ENCODE results near the gene OPCML.

GRCh38 chr11:132496341-132496740 lies 1036.0 kb downstream of the OPCML start:
- TF ChIP-seq, protein P1, sequence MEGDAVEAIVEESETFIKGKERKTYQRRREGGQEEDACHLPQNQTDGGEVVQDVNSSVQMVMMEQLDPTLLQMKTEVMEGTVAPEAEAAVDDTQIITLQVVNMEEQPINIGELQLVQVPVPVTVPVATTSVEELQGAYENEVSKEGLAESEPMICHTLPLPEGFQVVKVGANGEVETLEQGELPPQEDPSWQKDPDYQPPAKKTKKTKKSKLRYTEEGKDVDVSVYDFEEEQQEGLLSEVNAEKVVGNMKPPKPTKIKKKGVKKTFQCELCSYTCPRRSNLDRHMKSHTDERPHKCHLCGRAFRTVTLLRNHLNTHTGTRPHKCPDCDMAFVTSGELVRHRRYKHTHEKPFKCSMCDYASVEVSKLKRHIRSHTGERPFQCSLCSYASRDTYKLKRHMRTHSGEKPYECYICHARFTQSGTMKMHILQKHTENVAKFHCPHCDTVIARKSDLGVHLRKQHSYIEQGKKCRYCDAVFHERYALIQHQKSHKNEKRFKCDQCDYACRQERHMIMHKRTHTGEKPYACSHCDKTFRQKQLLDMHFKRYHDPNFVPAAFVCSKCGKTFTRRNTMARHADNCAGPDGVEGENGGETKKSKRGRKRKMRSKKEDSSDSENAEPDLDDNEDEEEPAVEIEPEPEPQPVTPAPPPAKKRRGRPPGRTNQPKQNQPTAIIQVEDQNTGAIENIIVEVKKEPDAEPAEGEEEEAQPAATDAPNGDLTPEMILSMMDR (IDR thresholded peaks at IDR 0.05; ENCODE audit: poor library complexity, severe bottlenecking): no peak
- TF ChIP-seq SMC3 (conservative IDR thresholded peaks at IDR 0.05; ENCODE audit: poor library complexity) (no peak), POLR2AphosphoS5 (IDR thresholded peaks at IDR 0.05) (no peak)
